ENCODE data around the gene EPHA7.

Gene EPHA7

GRCh38 chr6:93419304-93420162 lies at the start of gene EPHA7:
TSS of gene EPHA7 (minus strand) at chr6:93419559. CDS start at chr6:93419341, 218 bp downstream.
- H3K4me2 ChIP-seq (ENCODE audit: low read length) = no peak within 1 kb of the TSS
- H3K36me3 ChIP-seq (ENCODE audit: control insufficient read depth, low read length) = no peaks in the 10 kb centered on the region
- H3K4me1 ChIP-seq (ENCODE audit: control insufficient read depth, low read length) = no peaks in the 10 kb centered on the region
- no peaks in the 10 kb centered on the region for H3K79me2 ChIP-seq (ENCODE audit: control insufficient read depth, low read length)
- H3F3A ChIP-seq (ENCODE audit: control insufficient read depth, insufficient read depth) = no peaks in the 10 kb centered on the region
- no peak within 1 kb of the TSS for H3K4me3 ChIP-seq (ENCODE audit: low read length)
- H3K9me3 ChIP-seq (ENCODE audit: control insufficient read depth, insufficient read depth, low read length) = no peaks in the 10 kb centered on the region; the same call in 1 of the 2 replicates
- H3K27me3 ChIP-seq (ENCODE audit: control insufficient read depth, low read length) = no peaks in the 10 kb centered on the region
- no peaks in the 10 kb centered on the region for H3K9me2 ChIP-seq (replicated peaks; ENCODE audit: control insufficient read depth, low read length)
- TF ChIP-seq, protein P1, sequence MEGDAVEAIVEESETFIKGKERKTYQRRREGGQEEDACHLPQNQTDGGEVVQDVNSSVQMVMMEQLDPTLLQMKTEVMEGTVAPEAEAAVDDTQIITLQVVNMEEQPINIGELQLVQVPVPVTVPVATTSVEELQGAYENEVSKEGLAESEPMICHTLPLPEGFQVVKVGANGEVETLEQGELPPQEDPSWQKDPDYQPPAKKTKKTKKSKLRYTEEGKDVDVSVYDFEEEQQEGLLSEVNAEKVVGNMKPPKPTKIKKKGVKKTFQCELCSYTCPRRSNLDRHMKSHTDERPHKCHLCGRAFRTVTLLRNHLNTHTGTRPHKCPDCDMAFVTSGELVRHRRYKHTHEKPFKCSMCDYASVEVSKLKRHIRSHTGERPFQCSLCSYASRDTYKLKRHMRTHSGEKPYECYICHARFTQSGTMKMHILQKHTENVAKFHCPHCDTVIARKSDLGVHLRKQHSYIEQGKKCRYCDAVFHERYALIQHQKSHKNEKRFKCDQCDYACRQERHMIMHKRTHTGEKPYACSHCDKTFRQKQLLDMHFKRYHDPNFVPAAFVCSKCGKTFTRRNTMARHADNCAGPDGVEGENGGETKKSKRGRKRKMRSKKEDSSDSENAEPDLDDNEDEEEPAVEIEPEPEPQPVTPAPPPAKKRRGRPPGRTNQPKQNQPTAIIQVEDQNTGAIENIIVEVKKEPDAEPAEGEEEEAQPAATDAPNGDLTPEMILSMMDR (IDR thresholded peaks at IDR 0.05; ENCODE audit: low read depth, low read length, poor library complexity, severe bottlenecking) = no peak
- TF ChIP-seq EZH2phosphoT487 (IDR thresholded peaks at IDR 0.05; ENCODE audit: borderline replicate concordance, low read length) = no peak
- no peaks in the 10 kb centered on the region for H4K20me1 ChIP-seq (ENCODE audit: control insufficient read depth, insufficient read depth, low read depth, low read length)
- H3K27ac ChIP-seq (ENCODE audit: low read depth, low read length) = no peak within 1 kb of the TSS

DNA sequence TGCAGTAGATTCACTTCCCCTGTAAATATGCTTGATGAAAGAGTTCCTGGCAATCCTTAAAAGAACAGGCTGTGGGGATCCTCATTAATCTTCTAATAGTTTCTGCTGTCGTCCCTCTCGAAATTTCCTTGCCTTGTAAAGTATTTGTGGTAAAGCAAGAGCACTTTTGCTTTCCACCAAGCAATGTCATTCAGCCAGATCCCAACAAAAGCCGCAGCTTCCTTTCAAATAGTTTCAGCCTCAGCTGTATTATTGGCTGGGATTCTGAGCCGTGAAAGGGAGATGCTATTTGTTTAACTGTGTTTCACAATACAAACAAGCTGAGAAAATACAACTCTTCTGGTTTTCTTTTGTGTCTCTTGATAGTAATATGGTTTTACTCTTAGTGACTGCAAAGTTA lies 48.9 kb upstream of the EPHA7 start:
- TF ChIP-seq, protein P1 (IDR thresholded peaks at IDR 0.05; ENCODE audit: low read depth, low read length, poor library complexity, severe bottlenecking) = no peak
- no peak for TF ChIP-seq EZH2phosphoT487 (IDR thresholded peaks at IDR 0.05; ENCODE audit: borderline replicate concordance, low read length)
- Histone ChIP-seq H3K9me2 (replicated peaks; ENCODE audit: control insufficient read depth, low read length) (no peaks in the 10 kb centered on the region), H3K9me3 (ENCODE audit: control insufficient read depth, insufficient read depth, low read length) (no peaks in the 10 kb centered on the region), H3F3A (ENCODE audit: control insufficient read depth, insufficient read depth) (no peaks in the 10 kb centered on the region), H3K27ac (ENCODE audit: low read depth, low read length) (no peak overlapping the region), H3K4me1 (ENCODE audit: control insufficient read depth, low read length) (no peaks in the 10 kb centered on the region), H3K27me3 (ENCODE audit: control insufficient read depth, low read length) (no peaks in the 10 kb centered on the region), H4K20me1 (ENCODE audit: control insufficient read depth, insufficient read depth, low read depth, low read length) (no peaks in the 10 kb centered on the region), H3K4me2 (ENCODE audit: low read length) (no peak overlapping the region), H3K4me3 (ENCODE audit: low read length) (no peak overlapping the region), H3K79me2 (ENCODE audit: control insufficient read depth, low read length) (no peaks in the 10 kb centered on the region), H3K36me3 (ENCODE audit: control insufficient read depth, low read length) (no peaks in the 10 kb centered on the region)

DNA sequence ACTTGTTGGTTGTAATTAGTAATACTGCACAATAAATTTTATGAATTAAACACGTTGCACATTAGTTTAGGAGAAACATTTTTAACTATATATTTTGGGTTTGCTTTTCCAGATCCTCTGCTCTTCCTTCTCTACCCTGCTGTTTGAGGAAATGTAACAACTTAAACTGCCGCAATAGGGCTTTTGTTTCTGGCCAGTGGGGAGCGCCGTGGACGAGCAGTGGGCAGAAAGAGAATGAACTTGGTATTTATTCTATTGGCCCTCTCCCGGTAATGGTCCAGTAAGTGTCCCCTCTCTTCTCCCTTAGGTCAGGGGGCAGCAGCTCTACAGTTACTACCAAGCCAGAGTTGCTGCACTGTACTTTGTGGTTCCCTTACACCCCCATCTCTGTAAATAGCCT lies 35.2 kb upstream of the EPHA7 start:
- Histone ChIP-seq H3F3A (ENCODE audit: control insufficient read depth, insufficient read depth) (no peaks in the 10 kb centered on the region), H3K9me3 (ENCODE audit: control insufficient read depth, insufficient read depth, low read length) (no peaks in the 10 kb centered on the region), H3K4me2 (ENCODE audit: low read length) (no peak overlapping the region), H3K27me3 (ENCODE audit: control insufficient read depth, low read length) (no peaks in the 10 kb centered on the region), H3K79me2 (ENCODE audit: control insufficient read depth, low read length) (no peaks in the 10 kb centered on the region), H3K4me3 (ENCODE audit: low read length) (no peak overlapping the region), H4K20me1 (ENCODE audit: control insufficient read depth, insufficient read depth, low read depth, low read length) (no peaks in the 10 kb centered on the region), H3K9me2 (replicated peaks; ENCODE audit: control insufficient read depth, low read length) (no peaks in the 10 kb centered on the region), H3K27ac (ENCODE audit: low read depth, low read length) (no peak overlapping the region), H3K36me3 (ENCODE audit: control insufficient read depth, low read length) (no peaks in the 10 kb centered on the region), H3K4me1 (ENCODE audit: control insufficient read depth, low read length) (no peaks in the 10 kb centered on the region)
- TF ChIP-seq, protein P1 (IDR thresholded peaks at IDR 0.05; ENCODE audit: low read depth, low read length, poor library complexity, severe bottlenecking) = no peak
- no peak for TF ChIP-seq EZH2phosphoT487 (IDR thresholded peaks at IDR 0.05; ENCODE audit: borderline replicate concordance, low read length)

Measured in DOHH2 (cell line).